GM18517 (cell line): Measurements from ENCODE around the gene DGKH.
"Not testable (repeated sequence)": the region's sequence is repeated elsewhere in the genome, so short reads cannot be mapped to it uniquely, and the experiment has no call there.

Source experiments
- ATAC-seq: cut with Tn5 transposase; IDR thresholded peaks from one replicate; pipeline ENCODE4 v1.9.1; 2021; ENCODE audit warnings: mild to moderate bottlenecking, moderate library complexity; ENCODE audit not compliant: unreplicated experiment

Gene DGKH

DNA sequence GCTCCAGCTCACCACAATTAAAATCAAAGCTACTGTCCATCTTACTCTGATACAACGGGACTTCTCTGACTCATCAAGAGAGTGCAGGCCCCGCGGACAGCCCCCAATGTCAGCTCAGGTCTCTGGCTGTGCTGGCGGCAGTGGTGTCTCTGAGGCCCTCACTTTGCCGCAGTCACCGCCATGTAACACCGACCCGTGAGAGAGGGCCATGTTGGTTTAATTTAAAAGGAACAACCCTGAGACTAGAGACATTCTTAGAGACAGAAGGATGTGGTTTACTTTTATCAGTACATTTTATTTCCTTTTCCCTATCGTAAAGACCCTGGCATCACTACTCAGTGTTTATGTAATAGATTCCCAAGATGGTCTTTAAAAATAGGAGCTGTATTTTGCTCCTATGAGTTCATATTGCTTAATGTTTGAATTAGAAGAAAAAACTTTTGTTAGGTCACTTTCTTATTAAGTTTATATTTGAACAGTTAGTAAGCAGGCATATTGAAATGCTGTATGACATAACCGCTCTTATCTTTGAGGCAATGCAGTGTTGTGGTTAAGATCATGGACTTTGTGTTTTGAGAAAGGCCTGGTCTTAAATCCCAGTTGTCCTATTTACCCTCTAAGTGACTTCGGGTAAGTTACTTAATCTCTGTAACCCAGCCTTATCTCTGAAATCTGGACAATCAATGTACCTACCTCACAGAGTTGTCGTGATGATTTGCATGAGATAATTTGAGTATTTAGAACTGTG lies 23.4 kb downstream of the DGKH start:
- ATAC-seq = no peak

GRCh38 chr13:42073683-42074082 lies 25.2 kb downstream of the DGKH start:
- ATAC-seq = no peak

GRCh38 chr13:42075517-42075916 lies 27.1 kb downstream of the DGKH start:
- no peak for ATAC-seq

DNA sequence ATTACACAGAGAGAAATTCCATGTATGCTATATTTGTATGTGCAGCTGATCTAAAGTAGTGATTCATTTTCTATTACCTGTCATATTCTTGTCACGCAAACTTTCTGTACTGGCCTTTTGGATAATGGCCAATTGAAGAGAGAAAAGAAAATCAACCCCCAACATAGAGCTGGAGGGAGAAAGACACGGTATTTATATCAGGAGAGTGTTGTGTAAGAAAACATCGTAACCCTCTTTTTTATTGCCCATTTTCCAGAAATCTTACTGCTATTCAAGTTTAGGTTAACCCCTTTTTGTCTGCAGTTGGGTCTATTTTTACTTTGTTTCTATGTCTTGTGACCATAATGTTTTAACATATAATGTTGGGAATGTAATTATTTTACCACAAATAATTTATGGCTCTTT lies 27.9 kb downstream of the DGKH start:
- ATAC-seq = no peak

- ATAC-seq = no peak
Observed at GRCh38 chr13:42078128-42078808, 29.8 kb downstream of the DGKH start.

- ATAC-seq = no peak
Observed at GRCh38 chr13:42083138-42083770, 34.8 kb downstream of the DGKH start.

GRCh38 chr13:42084722-42085121 lies 36.3 kb downstream of the DGKH start:
- no peak for ATAC-seq

GRCh38 chr13:42086582-42086981 lies 38.1 kb downstream of the DGKH start:
- ATAC-seq = no peak

GRCh38 chr13:42094516-42095040 lies 46.1 kb downstream of the DGKH start:
- ATAC-seq = no peak

DNA sequence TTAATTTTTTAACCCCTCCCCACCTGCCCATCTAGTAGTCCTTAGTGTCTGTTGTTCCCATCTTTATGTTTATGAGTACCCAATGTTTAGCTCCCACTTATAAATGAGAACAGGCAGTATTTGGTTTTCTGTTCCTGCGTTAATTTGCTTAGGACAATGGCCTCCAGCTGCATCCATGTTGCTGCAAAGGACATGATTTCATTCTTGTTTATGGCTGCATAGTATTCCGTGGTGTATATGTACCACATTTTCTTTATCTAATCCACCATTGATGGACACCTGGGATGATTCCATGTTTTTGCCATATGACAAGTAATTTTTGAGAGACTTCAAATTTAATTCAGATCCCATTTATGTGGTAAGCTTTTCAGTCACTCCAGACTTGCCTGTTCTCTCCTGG lies 47.8 kb downstream of the DGKH start:
- not testable (repeated sequence) for ATAC-seq

GRCh38 chr13:42099962-42100675 lies 51.7 kb downstream of the DGKH start:
- no peak for ATAC-seq

DNA sequence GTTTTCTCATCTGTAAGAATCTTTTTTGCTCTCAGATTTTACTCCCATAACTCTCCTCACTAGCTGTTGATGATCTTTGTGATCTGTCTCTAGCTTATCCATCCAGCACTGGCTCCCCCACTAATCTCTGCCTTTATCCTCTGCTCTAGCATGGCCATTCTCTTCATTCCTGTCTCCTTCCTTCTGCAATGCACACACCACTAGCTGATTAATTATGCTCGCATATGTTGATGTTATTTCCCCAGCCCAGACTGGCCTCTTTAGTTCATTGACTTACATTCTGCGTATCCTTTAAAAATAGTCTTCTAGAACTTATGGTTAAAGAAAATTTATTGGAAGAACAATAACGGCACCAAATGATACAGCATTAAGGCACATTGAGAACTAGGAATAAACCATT lies 52.5 kb downstream of the DGKH start:
- no peak for ATAC-seq

- no peak for ATAC-seq
Observed at GRCh38 chr13:42101821-42102585, 53.6 kb downstream of the DGKH start.

DNA sequence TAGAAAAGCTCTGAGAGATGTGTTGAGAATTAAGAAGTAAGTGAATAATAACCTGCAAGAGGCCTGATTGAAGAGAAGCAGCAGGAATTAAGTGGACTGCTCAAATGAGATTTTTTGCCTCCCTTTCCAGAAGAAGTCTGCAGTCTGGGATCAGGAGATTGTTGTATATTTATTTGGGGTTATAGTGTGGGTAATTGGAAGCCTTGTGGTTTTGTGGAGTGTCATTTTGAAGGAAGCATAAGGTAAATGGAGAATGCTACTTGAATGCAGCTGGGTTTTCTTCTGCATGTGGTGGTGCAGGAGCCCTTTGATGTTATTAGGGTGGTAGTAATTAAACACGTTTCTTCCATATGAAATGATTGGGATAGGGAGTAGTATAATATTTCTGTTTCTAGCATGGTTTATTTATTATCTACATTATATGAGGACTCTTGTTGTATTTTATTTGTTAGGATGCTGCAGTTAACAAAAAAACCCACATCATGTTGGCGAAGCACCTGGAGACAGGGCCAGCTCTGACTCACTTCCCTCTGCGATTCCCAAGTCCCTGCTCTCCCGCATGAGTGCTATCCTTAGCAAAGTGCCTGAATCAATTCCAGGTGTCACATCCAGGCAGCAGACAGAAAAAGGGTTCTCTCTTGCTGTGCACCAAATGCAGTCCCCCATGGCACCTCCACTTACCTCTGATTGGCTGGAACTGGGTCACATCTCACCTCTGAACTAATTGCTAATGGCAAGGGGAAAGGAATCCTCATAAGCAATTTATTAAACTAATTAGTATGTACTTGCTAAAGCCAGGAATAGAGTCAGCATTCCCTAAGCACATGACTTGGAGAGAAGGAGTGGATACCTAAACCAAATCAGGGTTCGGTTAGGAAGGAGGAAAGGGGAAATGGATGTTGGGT lies 54.8 kb downstream of the DGKH start:
- ATAC-seq = no peak

DNA sequence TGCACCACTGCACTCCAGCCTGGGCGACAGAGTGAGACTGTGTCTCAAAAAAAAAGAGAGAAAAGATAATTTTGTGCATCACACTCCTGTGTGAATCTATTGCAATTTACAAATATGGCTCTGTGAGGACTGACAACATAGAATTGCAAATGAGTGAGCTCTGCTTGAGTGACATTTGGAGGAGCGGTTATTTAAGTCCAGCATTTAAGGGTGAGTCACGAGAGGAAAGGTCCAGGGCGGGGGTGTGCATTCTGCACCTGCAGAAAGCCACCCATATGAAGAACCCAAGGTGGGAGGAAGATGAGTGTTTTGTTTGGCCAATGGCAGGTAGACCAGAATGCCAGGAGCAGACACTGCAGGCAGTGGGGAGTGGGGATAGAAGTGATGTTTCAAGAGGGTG lies 58.5 kb downstream of the DGKH start:
- ATAC-seq = no peak

DNA sequence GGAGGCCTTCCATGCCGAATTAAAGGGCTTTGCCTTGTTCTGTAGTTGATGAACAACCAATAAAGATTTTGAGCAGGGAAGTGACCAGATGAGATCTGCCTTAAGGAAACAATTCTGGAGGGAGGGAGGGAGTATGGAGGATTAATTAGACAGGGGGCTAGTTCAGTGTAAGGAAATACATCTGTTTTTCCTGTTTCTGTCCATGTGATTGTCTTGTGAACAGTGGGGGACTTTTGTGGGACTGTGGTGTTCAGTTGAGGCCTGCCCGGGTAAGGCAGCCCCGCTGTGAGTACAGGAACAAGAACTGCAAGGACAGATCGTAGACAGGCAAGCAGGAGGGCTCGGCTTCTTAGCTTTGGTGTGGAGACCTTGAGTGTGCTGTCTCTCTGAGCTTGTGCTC lies 59.0 kb downstream of the DGKH start:
- no peak for ATAC-seq

- ATAC-seq = no peak
Observed at GRCh38 chr13:42108217-42108616, 59.8 kb downstream of the DGKH start.

DNA sequence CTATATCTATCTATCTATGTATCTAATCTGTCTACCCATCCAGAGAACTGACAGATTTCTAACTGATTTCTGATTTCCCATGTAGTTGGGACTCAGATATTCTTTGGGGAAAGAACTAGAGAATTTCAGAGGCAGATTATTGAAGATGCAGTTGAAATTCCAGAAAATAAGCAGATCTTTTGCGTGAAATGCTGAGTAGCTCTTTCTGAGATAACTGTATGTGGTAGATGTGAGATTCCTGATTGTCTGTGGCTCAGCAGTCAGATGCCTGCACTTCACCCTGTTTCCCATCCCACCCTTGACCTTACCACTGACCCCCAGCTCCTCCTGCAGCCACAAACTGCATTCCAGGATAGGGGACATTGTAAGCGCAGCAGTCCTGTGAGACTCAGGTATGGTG lies 61.5 kb downstream of the DGKH start:
- ATAC-seq = no peak

- ATAC-seq = no peak
Observed at GRCh38 chr13:42110410-42111155, 62.1 kb downstream of the DGKH start.
